HPDE6-E6E7 (cell line): ENCODE results near the gene TGIF1.
"Not testable (repeated sequence)": the region's sequence is repeated elsewhere in the genome, so short reads cannot be mapped to it uniquely, and the experiment has no call there.

Experiments used
- DNase-seq: peaks from one replicate; pipeline ENCODE4 v3.0.0; 2011; ENCODE audit warnings: missing footprints; ENCODE audit errors: extremely low spot score

The TGIF1 gene

GRCh38 chr18:3450012-3450798 is at the start of gene TGIF1:
TGIF1 (plus strand) TSS chr18:3450172; CDS start chr18:3450490, 318 bp downstream.
- no peak for DNase-seq

DNA sequence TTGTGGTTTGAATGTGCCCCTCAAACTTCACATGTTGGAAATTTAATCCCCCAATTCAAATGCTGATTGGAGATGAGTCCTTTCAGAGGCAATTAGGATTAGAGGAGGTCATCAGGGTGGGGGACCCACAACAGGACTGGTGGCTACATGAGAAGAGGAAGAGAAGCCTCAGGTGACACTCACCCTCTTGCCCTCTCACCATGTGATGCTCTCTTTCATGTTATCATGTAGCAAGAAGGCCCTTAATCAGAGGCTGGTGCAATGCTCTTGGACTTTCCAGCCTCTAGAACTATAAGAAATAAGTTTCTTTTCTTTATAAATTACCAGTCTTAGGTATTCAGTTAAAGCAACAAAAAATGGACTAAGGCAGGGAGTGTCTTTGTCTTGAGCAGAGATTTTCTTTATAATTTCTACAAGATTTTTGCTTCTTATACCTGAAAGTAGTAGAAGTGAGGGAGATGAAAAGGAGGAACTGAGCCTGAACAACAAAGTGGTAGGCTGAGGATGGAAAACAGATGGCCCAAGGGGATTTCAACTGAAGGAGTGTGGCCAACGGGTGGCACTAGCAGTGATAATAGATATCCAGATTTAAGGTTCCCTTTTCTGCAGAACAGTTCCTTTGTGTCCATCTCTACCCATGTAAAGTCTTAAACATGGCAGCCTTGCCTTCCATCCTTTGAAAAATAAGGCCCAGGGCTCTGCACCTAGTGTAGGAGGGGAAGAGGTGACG is 49.2 kb upstream of the TGIF1 start:
- DNase-seq: no peak

DNA sequence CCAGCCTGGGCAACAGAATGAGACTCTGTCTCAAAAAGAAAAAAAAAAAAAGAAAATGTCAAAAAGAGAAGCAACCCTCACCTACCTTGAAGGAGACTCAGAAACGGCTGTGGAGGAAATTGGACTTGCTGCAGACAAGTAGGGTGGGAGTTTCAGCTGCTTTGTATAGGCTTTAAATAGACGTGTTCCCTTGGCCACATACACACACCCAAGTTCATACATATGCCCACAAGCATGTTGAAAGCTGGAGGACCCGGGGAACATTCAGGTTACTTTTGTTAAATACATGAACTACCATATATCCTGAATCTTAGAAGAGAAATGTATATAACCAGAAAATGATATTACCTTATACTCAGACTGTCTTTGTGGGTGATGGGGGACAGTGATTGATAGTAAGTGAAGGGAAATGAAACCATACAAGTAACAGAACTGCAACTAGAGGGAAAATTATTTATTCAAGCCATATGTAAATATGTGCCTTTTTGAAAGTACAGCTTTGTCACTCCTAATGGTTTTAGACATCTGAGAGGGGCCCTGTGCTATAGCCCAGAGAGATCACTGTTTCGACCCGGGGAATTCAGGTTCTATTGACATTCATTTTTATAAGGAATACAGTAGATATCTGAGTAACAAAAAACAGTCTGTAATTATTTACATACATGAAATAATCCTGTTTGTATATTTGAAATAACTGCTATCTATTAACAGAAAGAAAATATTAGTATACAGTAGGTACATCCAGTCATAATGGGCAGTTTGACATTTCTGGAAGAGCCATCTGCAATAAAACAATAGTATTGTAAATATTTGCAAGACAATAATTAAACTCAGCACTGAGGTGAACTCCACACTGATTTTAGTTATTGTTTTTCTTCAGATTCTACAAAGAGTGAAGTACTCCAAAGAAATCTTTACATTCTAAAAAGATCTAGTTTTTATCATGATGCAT is 48.0 kb upstream of the TGIF1 start:
- no peak for DNase-seq

- DNase-seq: no peak
Observed at GRCh38 chr18:3402982-3403451, 47.0 kb upstream of the TGIF1 start.

GRCh38 chr18:3405713-3406112 is 44.3 kb upstream of the TGIF1 start:
- DNase-seq: no peak

DNA sequence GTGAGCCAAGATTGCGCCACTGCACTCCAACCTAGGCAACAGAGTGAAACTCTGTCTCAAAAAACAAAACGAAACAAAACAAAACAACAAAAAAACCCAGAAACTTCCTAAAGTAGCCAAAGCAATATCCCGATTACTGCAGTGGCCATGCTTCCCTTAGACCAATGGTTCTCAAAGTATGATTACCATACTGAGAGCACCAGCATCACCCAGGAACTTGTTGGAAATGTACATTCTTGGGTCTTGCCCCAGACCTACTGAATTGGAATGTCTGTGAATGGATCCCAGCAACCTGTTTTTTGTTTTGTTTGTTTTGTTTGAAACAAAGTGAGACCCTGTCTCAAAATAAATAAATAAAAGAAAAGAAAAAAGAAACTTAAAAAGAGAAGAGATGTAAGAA is 41.9 kb upstream of the TGIF1 start:
- no peak for DNase-seq

DNA sequence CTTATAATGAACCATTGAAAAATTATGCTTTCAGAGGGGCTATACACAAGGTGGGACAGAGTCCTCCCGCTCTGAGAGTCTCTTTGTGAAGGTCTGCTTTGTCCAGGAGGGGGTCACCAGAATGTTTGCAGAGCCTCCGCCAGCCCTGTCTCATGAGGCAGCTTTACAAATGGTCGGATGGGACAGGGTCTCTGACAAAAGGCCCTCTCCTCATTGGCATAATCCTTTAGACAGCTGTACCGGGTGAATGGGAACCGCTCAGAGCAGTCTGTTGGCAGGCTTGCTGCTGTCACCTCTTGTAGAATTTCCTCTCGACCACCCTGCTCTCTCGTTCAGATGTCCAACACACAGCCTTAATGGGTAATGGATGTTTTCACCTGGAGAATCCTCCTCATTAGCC is 40.2 kb upstream of the TGIF1 start:
- DNase-seq: no peak

GRCh38 chr18:3410273-3410672 is 39.7 kb upstream of the TGIF1 start:
- DNase-seq: no peak

DNA sequence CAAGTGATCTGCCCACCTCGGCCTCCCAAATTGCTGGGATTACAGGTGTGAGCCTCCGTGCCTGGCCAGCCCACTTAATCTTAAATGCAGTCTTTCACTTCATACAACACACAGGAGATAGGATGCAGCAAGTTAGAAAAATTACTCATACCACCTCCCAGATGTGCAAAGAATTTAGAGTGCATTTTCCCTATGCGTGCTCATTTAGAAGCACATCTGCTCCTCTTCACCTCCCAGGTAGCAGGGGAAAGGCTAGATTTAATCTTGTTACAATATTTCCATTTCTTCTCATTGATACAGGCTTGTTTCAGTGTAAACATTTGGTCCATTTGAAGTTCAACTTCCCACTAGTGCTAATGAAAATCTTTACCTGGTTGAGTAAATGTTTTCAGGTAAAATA is 39.1 kb upstream of the TGIF1 start:
- DNase-seq: not testable (repeated sequence)

GRCh38 chr18:3411327-3411726 is 38.6 kb upstream of the TGIF1 start:
- DNase-seq: no peak

GRCh38 chr18:3411854-3412268 is 38.1 kb upstream of the TGIF1 start:
- peak; percentile 26 for DNase-seq

GRCh38 chr18:3412528-3412927 is 37.4 kb upstream of the TGIF1 start:
- DNase-seq: peak; percentile 82

GRCh38 chr18:3415110-3415509 is 34.9 kb upstream of the TGIF1 start:
- no peak for DNase-seq

- no peak for DNase-seq
Observed at GRCh38 chr18:3418083-3418482, 31.9 kb upstream of the TGIF1 start.

DNA sequence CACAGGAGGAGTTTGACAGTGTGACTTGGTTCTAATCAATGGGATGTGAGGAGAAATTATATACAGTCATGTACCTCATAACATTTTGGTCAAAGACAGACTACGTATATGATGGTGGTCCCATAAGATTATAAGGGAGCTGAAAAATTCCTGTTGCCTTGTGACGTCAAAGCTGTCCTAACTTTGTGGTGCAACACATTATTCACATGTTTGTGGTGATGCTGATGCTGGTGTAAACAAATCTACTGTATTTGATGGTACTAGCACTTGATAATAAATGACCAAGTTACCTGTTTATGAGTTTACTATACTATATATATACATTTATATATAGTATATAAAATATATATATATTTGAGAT is 29.1 kb upstream of the TGIF1 start:
- DNase-seq: no peak

- no peak for DNase-seq
Observed at GRCh38 chr18:3422905-3423304, 27.1 kb upstream of the TGIF1 start.

- DNase-seq: no peak
Observed at GRCh38 chr18:3424280-3424890, 25.6 kb upstream of the TGIF1 start.

- DNase-seq: no peak
Observed at GRCh38 chr18:3425030-3425429, 24.9 kb upstream of the TGIF1 start.

DNA sequence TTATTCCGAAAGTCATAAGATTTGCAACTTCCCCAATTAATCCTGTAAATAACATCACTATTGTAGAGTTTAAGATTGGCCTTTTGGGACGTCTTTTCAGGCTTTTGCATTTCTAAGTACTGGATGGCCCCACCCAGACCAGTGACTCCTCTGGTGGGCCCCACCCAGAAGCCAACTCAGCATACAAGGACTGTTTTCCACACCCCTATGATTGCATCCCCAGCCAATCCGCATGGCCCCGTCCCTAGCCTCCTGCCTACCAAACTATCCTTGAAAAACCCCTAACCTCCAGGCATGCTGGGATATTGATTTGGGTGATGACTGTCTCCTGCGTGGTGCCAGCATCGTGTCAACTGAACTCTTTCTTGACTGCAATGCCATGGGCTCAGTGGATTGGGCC is 24.5 kb upstream of the TGIF1 start:
- DNase-seq: no peak

DNA sequence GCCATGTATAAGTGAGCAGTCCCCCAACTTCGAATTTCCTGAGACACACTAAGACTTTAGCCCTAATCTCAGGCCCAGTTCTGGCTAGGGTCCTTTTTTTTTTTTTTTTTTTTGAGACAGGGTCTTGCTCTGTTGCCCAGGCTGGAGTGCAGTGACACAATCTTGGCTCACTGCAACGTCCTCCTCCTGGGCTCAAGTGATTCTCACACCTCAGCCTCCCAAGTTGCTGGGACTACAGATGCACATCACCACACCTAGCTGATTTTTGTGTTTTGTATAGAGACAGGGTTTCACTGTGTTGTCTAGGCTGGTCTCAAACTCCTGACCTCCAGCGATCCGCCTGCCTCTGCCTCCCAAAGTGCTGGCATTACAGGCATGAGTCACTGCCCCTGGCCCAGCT is 23.9 kb upstream of the TGIF1 start:
- no peak for DNase-seq

DNA sequence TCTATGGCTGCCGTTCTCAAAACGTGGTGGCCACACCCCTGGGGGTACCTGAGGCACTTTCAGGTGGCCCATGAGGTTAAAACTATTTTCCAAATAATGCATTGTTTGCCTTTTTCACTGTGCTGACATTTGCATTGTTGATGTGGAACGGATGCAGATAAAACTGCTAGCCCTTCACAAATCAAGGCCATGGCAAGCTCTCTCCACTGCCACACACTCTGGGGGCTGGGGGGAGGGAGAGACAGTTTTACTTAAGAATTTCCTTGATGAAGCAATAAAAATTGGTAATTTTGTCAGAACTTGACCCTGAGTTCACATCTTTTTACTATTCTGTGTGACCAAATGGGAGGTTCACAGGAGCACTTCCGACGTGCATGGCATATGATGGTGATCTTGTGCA is 22.0 kb upstream of the TGIF1 start:
- DNase-seq: no peak

DNA sequence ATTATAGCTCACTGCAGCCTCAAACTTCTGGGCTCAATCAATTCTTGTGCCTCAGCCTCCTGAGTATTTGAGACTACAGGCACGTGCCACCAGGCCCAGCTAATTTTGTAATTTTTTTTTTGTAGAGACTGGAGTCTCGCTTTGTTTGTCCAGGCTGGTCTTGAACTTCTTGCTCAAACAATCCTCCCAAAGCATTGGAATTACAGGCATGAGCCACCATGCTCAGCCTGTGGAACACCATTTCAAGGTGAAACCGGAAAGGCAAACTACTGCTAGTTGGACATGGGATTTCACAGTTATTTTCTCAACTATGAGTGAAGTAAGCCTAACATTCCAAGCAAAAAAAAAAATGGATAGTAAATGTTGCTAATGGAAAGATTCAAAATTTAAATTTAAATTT is 20.9 kb upstream of the TGIF1 start:
- no peak for DNase-seq
